CD4-positive, alpha-beta memory T cell (primary cell): ENCODE measurements around the gene TCF7L1. TPM values are rescaled to one million over a fixed set of nuclear protein-coding genes. Genes with fewer than 3 reads are reported as not detected.
"Not testable (repeated sequence)": the region's sequence is repeated elsewhere in the genome, so short reads cannot be mapped to it uniquely, and the experiment has no call there.

Experiments used
- CTCF ChIA-PET: fragments of 350-600 bp; sonication (Branson Sonifier 250); formaldehyde crosslinking; loops from one replicate; lab custom pipeline; 2021; ENCODE audit warnings: inconsistent platforms; ENCODE audit not compliant: partially characterized antibody; lab: Charles Lee
- POLR2A ChIA-PET: fragments of 350-600 bp; sonication (Branson Sonifier 250); formaldehyde crosslinking; loops from one replicate; lab custom pipeline; 2021; ENCODE audit not compliant: partially characterized antibody; lab: Charles Lee
- DNase-seq, 5 donors: peaks; one replicate each; pipeline versions ENCODE4 v3.0.0 to v3.0.0-alpha.2; 2020 to 2022; ENCODE audit warnings: mixed read lengths in 1 of 5
- H3K27ac ChIP-seq: one replicate; pipeline ENCODE4 v1.7.0; 2013; ENCODE audit warnings: low read depth, low read length
- H3K27me3 ChIP-seq: 2 replicates; pipeline ENCODE4 v1.7.0; 2013; ENCODE audit warnings: mild to moderate bottlenecking, low read length, moderate library complexity; ENCODE audit not compliant: insufficient read depth
- H3K36me3 ChIP-seq: 2 replicates; pipeline ENCODE4 v1.7.0; 2013; ENCODE audit warnings: mild to moderate bottlenecking, low read length, moderate library complexity; ENCODE audit not compliant: insufficient read depth
- H3K4me1 ChIP-seq: 2 replicates; pipeline ENCODE4 v1.7.0; 2013; ENCODE audit warnings: mild to moderate bottlenecking, low read length, moderate library complexity; ENCODE audit not compliant: insufficient read depth
- H3K4me3 ChIP-seq, 2 donors: one replicate each; pipeline ENCODE4 v1.7.0; 2013; ENCODE audit warnings: low read length in 2 of 2, mild to moderate bottlenecking in 1 of 2
- H3K9me3 ChIP-seq, 2 donors: one replicate each; pipeline ENCODE4 v1.7.0; 2013; ENCODE audit warnings: low read length in 2 of 2, control low read depth in 1 of 2; ENCODE audit not compliant: control insufficient read depth in 1 of 2
- H3K27ac Mint-ChIP-seq, 7 donors: one replicate each; pipeline ENCODE4 v1.8.0; 2020 to 2021; ENCODE audit warnings: mixed read lengths in 7 of 7, mild to moderate bottlenecking in 6 of 7, inconsistent platforms in 3 of 7, moderate library complexity in 3 of 7
- H3K27me3 Mint-ChIP-seq, 2 donors: one replicate each; pipeline ENCODE4 v1.8.0; 2020 to 2021; ENCODE audit warnings: mixed read lengths in 2 of 2
- H3K36me3 Mint-ChIP-seq, 2 donors: one replicate each; pipeline ENCODE4 v1.8.0; 2020 to 2021; ENCODE audit warnings: mixed read lengths in 2 of 2, inconsistent platforms in 1 of 2, mild to moderate bottlenecking in 1 of 2
- H3K4me1 Mint-ChIP-seq, 4 donors: one replicate each; pipeline ENCODE4 v1.8.0; 2020 to 2021; ENCODE audit warnings: mixed read lengths in 4 of 4, mild to moderate bottlenecking in 1 of 4
- H3K4me3 Mint-ChIP-seq, 8 donors: one replicate each; pipeline ENCODE4 v1.8.0; 2020 to 2021; ENCODE audit warnings: mixed read lengths in 8 of 8, mild to moderate bottlenecking in 7 of 8, moderate library complexity in 6 of 8, inconsistent platforms in 3 of 8
- H3K9me3 Mint-ChIP-seq, 8 donors: one replicate each; pipeline ENCODE4 v1.8.0; 2020 to 2021; ENCODE audit warnings: mixed read lengths in 8 of 8, mild to moderate bottlenecking in 5 of 8, inconsistent platforms in 3 of 8, moderate library complexity in 1 of 8
- intact Hi-C: fragments of 100-400 bp; cut with micrococcal nuclease; formaldehyde crosslinking; loops from one replicate; pipeline ENCODE4 v1.15.1; 2023
- polyA plus RNA-seq, 2 donors: library from polyadenylated mRNA; unstranded; fragments of 300-500 nt; fragmentation: Illumina TruSeq; gene quantifications; one replicate each; pipeline ENCODE4 v1.2.3, GENCODE V29; 2021
- total RNA-seq, 2 experiments: library from RNA; stranded (reverse); gene quantifications; one replicate each; pipeline ENCODE4 v1.2.3, GENCODE V29; 2021

The TCF7L1 gene
- total and polyA plus RNA-seq, 4 experiments from 2014 or later: 0.06 TPM; not detected in 3

DNA sequence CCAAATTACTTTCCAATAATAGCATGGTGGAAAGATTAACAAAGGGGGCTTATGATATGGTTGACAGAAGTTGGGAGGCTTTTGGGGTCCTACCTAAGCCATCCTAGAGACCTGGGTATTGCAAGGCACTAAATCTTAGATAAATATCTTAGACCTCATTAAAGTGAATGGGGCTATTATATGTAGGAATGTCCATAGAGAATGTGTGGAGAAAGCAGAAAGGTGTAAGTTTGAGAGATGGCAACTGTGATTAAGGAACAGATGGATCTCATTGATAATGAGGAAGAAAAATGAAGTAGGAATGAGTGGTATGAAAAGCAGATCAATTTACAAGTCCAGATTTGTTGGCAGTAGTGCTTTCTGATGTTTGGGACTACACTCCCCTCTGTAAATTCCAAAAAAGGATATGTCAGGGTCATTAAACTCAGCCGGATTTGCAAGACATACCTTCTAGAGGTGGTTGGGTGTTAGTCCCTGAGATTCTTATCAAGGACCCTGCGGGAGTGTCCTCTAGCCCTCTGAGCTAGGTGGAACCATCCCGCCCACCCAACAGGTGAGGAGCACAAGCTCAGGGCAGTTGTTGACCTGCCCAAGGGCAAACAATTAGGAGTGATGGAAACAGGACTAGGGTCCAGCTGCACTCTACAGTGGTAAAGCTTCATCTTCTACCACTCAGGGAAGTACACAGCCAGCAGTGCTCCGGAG is 12.1 kb downstream of the TCF7L1 start:
- no peak for DNase-seq
- H3K27me3 Mint-ChIP-seq: peaks cover 13 to 22% of the 10 kb centered on the region in 2 donors
- Histone ChIP-seq H3K27me3 (no peaks in the 10 kb centered on the region), H3K4me1 (no peaks in the 10 kb centered on the region), H3K36me3 (no peaks in the 10 kb centered on the region), H3K9me3 (no peaks in the 10 kb centered on the region), H3K27ac (no peak overlapping the region), H3K4me3 (no peak overlapping the region)
- ChIA-PET POLR2A (no interaction called here), CTCF (no interaction called here)
- no peak overlapping the region for H3K27ac Mint-ChIP-seq
- H3K4me3 Mint-ChIP-seq: no peak overlapping the region
- no peaks in the 10 kb centered on the region for H3K9me3 Mint-ChIP-seq
- H3K4me1 Mint-ChIP-seq: no peaks in the 10 kb centered on the region
- intact Hi-C loops: no loop called here
- no peaks in the 10 kb centered on the region for H3K36me3 Mint-ChIP-seq

DNA sequence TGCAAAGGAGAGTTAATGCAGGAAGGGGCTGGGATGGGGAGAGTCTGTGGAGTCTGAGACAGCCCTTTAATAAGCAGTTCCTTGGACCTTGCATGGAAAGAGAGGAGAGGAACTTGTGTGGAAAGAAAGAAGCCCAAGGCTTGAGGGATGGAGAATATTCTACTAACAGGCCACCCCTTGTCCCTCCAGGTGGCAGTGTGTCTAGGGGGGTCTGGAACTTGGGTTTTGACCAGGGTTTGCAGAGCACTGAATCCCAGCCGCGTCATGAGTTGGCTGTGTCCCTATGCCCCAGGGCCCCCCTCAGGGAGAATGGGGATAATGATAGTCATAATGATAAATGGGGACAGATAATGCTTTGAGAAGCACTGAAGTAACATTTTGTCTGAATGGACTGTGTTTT is 15.0 kb downstream of the TCF7L1 start:
- H3K27me3 Mint-ChIP-seq: peaks cover 3 to 11% of the 10 kb centered on the region in 2 donors
- Histone ChIP-seq H3K27ac (no peak overlapping the region), H3K9me3 (no peaks in the 10 kb centered on the region), H3K4me1 (no peaks in the 10 kb centered on the region), H3K36me3 (no peaks in the 10 kb centered on the region), H3K27me3 (no peaks in the 10 kb centered on the region), H3K4me3 (no peak overlapping the region)
- no peaks in the 10 kb centered on the region for H3K36me3 Mint-ChIP-seq
- H3K9me3 Mint-ChIP-seq: no peaks in the 10 kb centered on the region
- H3K4me1 Mint-ChIP-seq: no peaks in the 10 kb centered on the region
- no peak overlapping the region for H3K4me3 Mint-ChIP-seq
- DNase-seq: no peak
- H3K27ac Mint-ChIP-seq: no peak overlapping the region
- intact Hi-C loops: no loop called here
- CTCF ChIA-PET: no interaction called here
- POLR2A ChIA-PET: no interaction called here

DNA sequence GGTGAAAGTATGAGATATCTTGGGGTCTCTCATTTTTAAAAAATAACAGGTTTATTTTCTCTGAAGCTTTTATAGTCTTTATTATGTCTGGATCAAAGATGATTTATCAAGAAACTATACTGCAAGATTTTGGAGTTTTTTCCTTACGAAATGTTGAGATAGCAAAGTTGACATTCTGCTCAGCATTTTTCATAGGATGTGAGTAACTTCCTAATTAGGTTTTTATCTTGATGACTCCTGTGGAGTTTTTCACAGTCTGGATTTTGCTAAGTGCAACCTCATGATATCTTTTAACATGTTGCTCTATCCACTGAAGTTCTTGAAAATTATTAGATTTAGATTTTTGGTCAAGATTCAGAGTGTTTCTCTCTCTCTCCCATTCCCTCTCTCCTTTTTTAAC is 17.8 kb downstream of the TCF7L1 start:
- Histone ChIP-seq H3K9me3 (no peaks in the 10 kb centered on the region), H3K27me3 (no peaks in the 10 kb centered on the region), H3K4me1 (no peaks in the 10 kb centered on the region), H3K27ac (no peak overlapping the region), H3K4me3 (no peak overlapping the region), H3K36me3 (no peaks in the 10 kb centered on the region)
- DNase-seq: no peak
- Mint-ChIP-seq H3K9me3 (no peaks in the 10 kb centered on the region), H3K4me3 (no peak overlapping the region), H3K27me3 (peaks cover 0 to 9% of the 10 kb centered on the region in 2 donors), H3K27ac (no peak overlapping the region), H3K4me1 (no peaks in the 10 kb centered on the region), H3K36me3 (no peaks in the 10 kb centered on the region)
- ChIA-PET POLR2A (no interaction called here), CTCF (interaction anchor here (1.3 kb wide), 1 partner anchor 8 kb away, joined by 3 read pairs; no protein-coding TSS in a partner anchor)
- intact Hi-C loops: no loop called here

DNA sequence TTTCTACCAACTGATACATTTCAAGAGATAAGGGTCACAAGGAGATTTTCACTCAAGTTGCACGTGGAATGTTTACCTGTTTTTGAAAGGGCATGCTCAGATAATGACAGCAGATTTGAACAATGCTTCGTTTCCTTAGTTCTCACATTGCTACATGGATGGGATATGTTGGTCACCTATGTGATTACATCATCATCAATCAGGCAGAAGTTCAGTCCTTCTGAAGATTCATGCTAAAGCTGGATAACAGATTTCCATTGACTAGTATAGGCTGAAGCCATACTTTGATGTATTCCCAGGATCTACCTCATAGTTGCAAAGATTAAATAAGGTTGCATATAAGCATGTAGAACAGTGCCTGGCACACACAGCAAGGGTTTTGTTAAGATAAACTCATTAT is 19.7 kb downstream of the TCF7L1 start:
- ChIA-PET CTCF (no interaction called here), POLR2A (no interaction called here)
- no peak overlapping the region for H3K4me3 Mint-ChIP-seq
- H3K4me3 ChIP-seq: no peak overlapping the region
- no peak for DNase-seq
- H3K4me1 ChIP-seq: no peaks in the 10 kb centered on the region
- no peaks in the 10 kb centered on the region for H3K9me3 ChIP-seq
- no peaks in the 10 kb centered on the region for H3K4me1 Mint-ChIP-seq
- H3K27me3 Mint-ChIP-seq: peaks cover 0 to 2% of the 10 kb centered on the region in 2 donors
- no peaks in the 10 kb centered on the region for H3K27me3 ChIP-seq
- intact Hi-C loops: no loop called here
- H3K36me3 Mint-ChIP-seq: no peaks in the 10 kb centered on the region
- no peaks in the 10 kb centered on the region for H3K9me3 Mint-ChIP-seq
- H3K27ac Mint-ChIP-seq: no peak overlapping the region
- no peaks in the 10 kb centered on the region for H3K36me3 ChIP-seq
- no peak overlapping the region for H3K27ac ChIP-seq

DNA sequence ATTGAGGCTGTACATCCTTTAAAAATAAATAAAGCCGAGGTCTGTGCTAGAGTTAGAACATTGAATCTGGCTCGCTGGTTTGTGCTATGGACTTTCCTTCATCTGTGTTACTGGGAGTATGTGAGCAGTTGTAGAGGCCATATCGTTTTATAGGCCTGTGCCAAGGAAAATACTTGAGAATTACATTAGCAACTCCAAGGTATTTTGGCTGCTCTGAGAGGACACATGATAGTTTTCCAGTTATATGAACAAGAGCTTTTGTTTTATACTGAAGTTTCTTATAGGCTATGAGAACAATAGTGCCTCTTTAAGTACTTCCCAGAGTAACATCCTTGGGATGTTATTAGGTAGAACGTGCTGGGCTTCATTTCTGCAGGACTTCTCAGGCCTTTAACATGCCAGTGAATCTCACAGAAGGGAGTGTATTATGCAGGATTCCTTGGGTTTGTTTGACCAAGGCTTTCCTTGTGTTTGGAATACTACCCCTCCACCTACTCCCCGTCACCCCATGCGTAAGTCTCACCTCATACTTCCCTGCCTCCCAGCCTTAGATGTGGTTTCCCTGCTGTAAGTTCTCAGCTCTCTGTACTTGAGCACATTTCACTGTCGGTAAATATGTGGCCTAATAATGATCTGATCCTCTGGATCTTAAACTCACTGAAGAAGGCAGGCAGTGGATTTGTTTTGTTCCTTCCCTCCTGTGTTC is 21.0 kb downstream of the TCF7L1 start:
- H3K4me3 ChIP-seq: no peak overlapping the region
- Mint-ChIP-seq H3K4me3 (no peak overlapping the region), H3K36me3 (no peaks in the 10 kb centered on the region), H3K27me3 (peaks cover 1 to 3% of the 10 kb centered on the region in 2 donors), H3K4me1 (no peaks in the 10 kb centered on the region), H3K27ac (no peak overlapping the region), H3K9me3 (no peaks in the 10 kb centered on the region)
- CTCF ChIA-PET: no interaction called here
- H3K4me1 ChIP-seq: no peaks in the 10 kb centered on the region
- intact Hi-C loops: no loop called here
- no peaks in the 10 kb centered on the region for H3K36me3 ChIP-seq
- no peak overlapping the region for H3K27ac ChIP-seq
- POLR2A ChIA-PET: no interaction called here
- H3K9me3 ChIP-seq: no peaks in the 10 kb centered on the region
- no peak for DNase-seq
- H3K27me3 ChIP-seq: no peaks in the 10 kb centered on the region

DNA sequence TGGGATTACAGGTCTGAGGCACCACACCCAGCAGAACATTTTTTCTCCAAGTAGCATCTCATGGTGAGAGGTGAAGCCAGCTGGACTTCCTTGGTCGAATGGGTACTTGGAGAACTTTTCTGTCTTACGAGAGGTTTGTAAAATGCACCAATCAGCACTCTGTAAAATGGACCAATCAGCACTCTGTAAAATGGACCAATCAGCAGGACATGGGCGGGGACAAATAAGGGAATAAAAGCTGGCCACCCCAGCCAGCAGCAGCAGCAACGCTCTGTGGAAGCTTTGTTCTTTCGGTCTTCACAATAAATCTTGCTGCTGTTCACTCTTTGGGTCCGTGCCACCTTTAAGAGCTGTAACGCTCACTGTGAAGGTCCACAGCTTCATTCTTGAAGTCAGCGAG is 21.9 kb downstream of the TCF7L1 start:
- H3K27ac ChIP-seq, H3K27ac Mint-ChIP-seq, H3K36me3 ChIP-seq, DNase-seq, H3K27me3 ChIP-seq, intact Hi-C loops, H3K36me3 Mint-ChIP-seq, H3K4me3 Mint-ChIP-seq, H3K27me3 Mint-ChIP-seq, H3K9me3 Mint-ChIP-seq, CTCF ChIA-PET, H3K4me1 ChIP-seq, H3K4me1 Mint-ChIP-seq, H3K4me3 ChIP-seq, H3K9me3 ChIP-seq, POLR2A ChIA-PET: not testable (repeated sequence)

DNA sequence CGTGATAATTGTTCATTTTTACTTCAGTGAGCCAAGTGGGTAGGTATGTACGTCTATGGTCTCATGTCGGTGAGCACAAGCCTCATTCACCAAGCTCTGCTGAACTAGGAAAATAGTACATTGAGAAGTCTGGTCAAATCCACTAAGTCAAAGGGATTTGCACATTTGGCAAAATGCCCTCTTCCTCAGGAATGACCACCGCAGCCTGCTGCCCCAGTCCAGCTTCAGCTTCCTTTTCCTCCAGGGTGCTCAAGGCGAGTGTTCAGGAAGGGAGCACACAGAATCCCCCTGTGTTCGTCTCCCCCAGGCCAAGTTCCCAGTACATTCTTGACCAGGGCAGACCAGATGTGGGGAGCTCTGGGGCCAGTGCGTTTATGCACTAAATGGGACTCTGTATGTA is 23.0 kb downstream of the TCF7L1 start:
- intact Hi-C loops: no loop called here
- DNase-seq: no peak
- H3K4me3 ChIP-seq: no peak overlapping the region
- no peaks in the 10 kb centered on the region for H3K4me1 ChIP-seq
- Mint-ChIP-seq H3K4me3 (no peak overlapping the region), H3K36me3 (no peaks in the 10 kb centered on the region), H3K9me3 (peaks cover 0 to 2% (median 0%) of the 10 kb centered on the region in 8 donors), H3K27me3 (peaks cover 3% of the 10 kb centered on the region in 2 donors), H3K4me1 (no peaks in the 10 kb centered on the region), H3K27ac (no peak overlapping the region)
- no peaks in the 10 kb centered on the region for H3K36me3 ChIP-seq
- no peaks in the 10 kb centered on the region for H3K9me3 ChIP-seq
- CTCF ChIA-PET: interaction anchor here (0.9 kb wide), 1 partner anchor 20 kb away, joined by 3 read pairs; no protein-coding TSS in a partner anchor
- H3K27me3 ChIP-seq: no peaks in the 10 kb centered on the region
- POLR2A ChIA-PET: no interaction called here
- H3K27ac ChIP-seq: no peak overlapping the region
